Measurements from ENCODE around the gene WFDC5. TPM values are rescaled to one million over a fixed set of nuclear protein-coding genes. Genes with fewer than 3 reads are reported as not detected.
"Not testable (repeated sequence)": the region's sequence is repeated elsewhere in the genome, so short reads cannot be mapped to it uniquely, and the experiment has no call there.

Gene WFDC5
- total RNA-seq, 2 donors from 2014 or later, result not detected

GRCh38 chr20:45066372-45066771, 48.6 kb downstream of the WFDC5 start:
- no peaks in the 10 kb centered on the region for H3K27me3 ChIP-seq
- H3K9me3 ChIP-seq, result no peaks in the 10 kb centered on the region
- H3K27ac ChIP-seq, result no peak overlapping the region
- no peak for DNase-seq (ENCODE audit: low spot score)
- TF ChIP-seq, protein P1, sequence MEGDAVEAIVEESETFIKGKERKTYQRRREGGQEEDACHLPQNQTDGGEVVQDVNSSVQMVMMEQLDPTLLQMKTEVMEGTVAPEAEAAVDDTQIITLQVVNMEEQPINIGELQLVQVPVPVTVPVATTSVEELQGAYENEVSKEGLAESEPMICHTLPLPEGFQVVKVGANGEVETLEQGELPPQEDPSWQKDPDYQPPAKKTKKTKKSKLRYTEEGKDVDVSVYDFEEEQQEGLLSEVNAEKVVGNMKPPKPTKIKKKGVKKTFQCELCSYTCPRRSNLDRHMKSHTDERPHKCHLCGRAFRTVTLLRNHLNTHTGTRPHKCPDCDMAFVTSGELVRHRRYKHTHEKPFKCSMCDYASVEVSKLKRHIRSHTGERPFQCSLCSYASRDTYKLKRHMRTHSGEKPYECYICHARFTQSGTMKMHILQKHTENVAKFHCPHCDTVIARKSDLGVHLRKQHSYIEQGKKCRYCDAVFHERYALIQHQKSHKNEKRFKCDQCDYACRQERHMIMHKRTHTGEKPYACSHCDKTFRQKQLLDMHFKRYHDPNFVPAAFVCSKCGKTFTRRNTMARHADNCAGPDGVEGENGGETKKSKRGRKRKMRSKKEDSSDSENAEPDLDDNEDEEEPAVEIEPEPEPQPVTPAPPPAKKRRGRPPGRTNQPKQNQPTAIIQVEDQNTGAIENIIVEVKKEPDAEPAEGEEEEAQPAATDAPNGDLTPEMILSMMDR (IDR thresholded peaks at IDR 0.05), result no peak
- H3K4me1 ChIP-seq, result no peaks in the 10 kb centered on the region
- no peaks in the 10 kb centered on the region for H3K36me3 ChIP-seq
- H3K4me3 ChIP-seq, result no peak overlapping the region

DNA sequence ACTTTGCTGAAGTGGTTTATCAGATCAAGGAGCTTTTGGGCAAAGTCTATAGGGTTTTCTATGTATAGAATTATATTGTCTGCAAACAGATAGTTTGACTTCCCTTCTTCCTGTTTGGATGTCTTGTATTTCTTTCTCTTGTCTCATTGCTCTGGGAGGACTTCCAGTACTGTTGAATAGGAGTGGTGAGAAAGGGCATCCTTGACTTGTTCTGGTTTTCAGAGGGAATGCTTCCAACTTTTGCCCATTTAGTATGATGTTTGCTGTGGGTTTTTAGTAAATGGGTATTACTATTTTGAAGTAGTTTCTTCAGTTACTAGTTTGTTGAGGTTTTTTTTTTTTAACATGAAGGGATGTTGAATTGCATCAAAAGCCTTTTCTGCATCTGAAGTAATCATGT, 50.2 kb downstream of the WFDC5 start:
- H3K27me3 ChIP-seq, result no peaks in the 10 kb centered on the region
- no peaks in the 10 kb centered on the region for H3K36me3 ChIP-seq
- no peaks in the 10 kb centered on the region for H3K4me1 ChIP-seq
- no peak for DNase-seq (ENCODE audit: low spot score)
- TF ChIP-seq, protein P1 (IDR thresholded peaks at IDR 0.05), result no peak
- no peaks in the 10 kb centered on the region for H3K9me3 ChIP-seq
- no peak overlapping the region for H3K27ac ChIP-seq
- H3K4me3 ChIP-seq, result no peak overlapping the region

DNA sequence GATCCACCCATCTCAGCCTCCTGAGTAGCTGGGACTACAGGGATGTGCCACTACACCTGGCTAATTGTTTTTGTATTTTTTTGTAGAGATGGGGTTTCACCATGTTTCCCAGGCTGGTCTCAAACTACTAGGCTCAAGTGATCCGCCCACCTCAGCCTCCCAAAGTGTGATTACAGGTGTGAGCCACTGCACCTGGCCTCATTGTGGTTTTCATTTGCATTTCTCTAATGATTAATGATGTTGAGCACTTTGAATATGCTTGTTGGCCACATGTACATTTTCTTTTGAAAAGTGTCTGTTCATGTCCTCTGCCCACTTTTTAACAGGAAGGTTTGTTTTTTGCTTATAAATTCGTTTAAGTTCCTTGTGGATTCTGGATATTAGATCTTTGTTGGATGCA, 51.9 kb downstream of the WFDC5 start:
- H3K4me1 ChIP-seq; DNase-seq (ENCODE audit: low spot score); H3K9me3 ChIP-seq; H3K36me3 ChIP-seq; H3K4me3 ChIP-seq; H3K27me3 ChIP-seq; H3K27ac ChIP-seq: not testable (repeated sequence)

- TF ChIP-seq, protein P1 (IDR thresholded peaks at IDR 0.05), result no peak
- no peaks in the 10 kb centered on the region for H3K36me3 ChIP-seq
- no peaks in the 10 kb centered on the region for H3K4me1 ChIP-seq
- H3K27me3 ChIP-seq, result no peaks in the 10 kb centered on the region
- DNase-seq (ENCODE audit: low spot score), result no peak
- no peaks in the 10 kb centered on the region for H3K9me3 ChIP-seq
- no peak overlapping the region for H3K27ac ChIP-seq
- H3K4me3 ChIP-seq, result no peak overlapping the region
Observed at GRCh38 chr20:45061244-45061643, 53.7 kb downstream of the WFDC5 start.

DNA sequence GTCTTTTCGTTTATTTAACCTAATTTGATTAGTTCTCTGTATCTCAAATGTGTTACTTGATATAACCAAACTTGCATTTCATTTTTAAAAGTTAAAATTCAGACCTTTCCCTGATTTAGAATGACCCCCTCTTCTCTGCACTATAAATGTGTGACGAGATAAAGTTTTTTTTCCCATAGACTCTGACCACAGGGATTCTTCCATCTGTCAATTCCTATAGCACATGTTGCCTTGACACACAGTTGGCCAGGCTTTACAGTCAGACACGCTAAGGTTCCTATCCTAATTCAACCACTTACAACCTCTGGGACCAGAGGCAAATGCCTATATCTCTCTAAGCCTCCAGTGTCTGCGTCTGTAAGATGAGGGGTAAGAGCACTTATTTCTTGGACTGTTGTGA, 54.7 kb downstream of the WFDC5 start:
- H3K27ac ChIP-seq, result no peak overlapping the region
- TF ChIP-seq, protein P1 (IDR thresholded peaks at IDR 0.05), result no peak
- DNase-seq (ENCODE audit: low spot score), result no peak
- no peaks in the 10 kb centered on the region for H3K36me3 ChIP-seq
- H3K4me3 ChIP-seq, result no peak overlapping the region
- no peaks in the 10 kb centered on the region for H3K27me3 ChIP-seq
- H3K9me3 ChIP-seq, result no peaks in the 10 kb centered on the region
- H3K4me1 ChIP-seq, result no peaks in the 10 kb centered on the region

Other genes with a start within 250 kb of the WFDC5 start
- 10 to 100 TPM; 75.9 to 78.5 TPM for gene YWHAB, start 229.5 kb downstream of the WFDC5 start, total RNA-seq
- 1 to 10 TPM; 1.5 to 2.3 TPM for gene PABPC1L, start 205.1 kb downstream of the WFDC5 start, total RNA-seq
- gene TOMM34, start 154.8 kb downstream of the WFDC5 start, total RNA-seq, result 10 to 100 TPM; 10.6 to 17.0 TPM
- gene STK4, start 148.7 kb downstream of the WFDC5 start, total RNA-seq, result 10 to 100 TPM in 1 of 2 donors, 1 to 10 TPM in 1; 7.3 to 12.6 TPM
- gene KCNS1, start 14.0 kb downstream of the WFDC5 start, total RNA-seq, result under 1 TPM; 0.33 to 0.39 TPM
- not detected for gene WFDC12, start 9.3 kb upstream of the WFDC5 start, total RNA-seq
- gene PI3, start 59.7 kb upstream of the WFDC5 start, total RNA-seq, result not detected
- gene SEMG1, start 91.9 kb upstream of the WFDC5 start, total RNA-seq, result not detected
- not detected for gene SEMG2, start 106.2 kb upstream of the WFDC5 start, total RNA-seq
- gene SLPI, start 139.4 kb upstream of the WFDC5 start, total RNA-seq, result 100 to 1,000 TPM in 1 of 2 donors, 10 to 100 TPM in 1; 57.3 to 306 TPM
- gene RBPJL, start 191.7 kb upstream of the WFDC5 start, total RNA-seq, result not detected
- not detected for gene MATN4, start 193.1 kb upstream of the WFDC5 start, total RNA-seq
- 10 to 100 TPM; 71.4 to 95.2 TPM for gene SDC4, start 233.2 kb upstream of the WFDC5 start, total RNA-seq
- gene SYS1, start 248.0 kb upstream of the WFDC5 start, total RNA-seq, result 10 to 100 TPM; 31.7 to 41.9 TPM